GM21515 (cell line): Measurements from ENCODE around the gene TMEM185B.
"Not testable (repeated sequence)": the region's sequence is repeated elsewhere in the genome, so short reads cannot be mapped to it uniquely, and the experiment has no call there.

ENCODE experiments used
- ATAC-seq: cut with Tn5 transposase; IDR thresholded peaks from one replicate; pipeline ENCODE4 v1.9.1; 2021; ENCODE audit not compliant: unreplicated experiment

Gene TMEM185B

DNA sequence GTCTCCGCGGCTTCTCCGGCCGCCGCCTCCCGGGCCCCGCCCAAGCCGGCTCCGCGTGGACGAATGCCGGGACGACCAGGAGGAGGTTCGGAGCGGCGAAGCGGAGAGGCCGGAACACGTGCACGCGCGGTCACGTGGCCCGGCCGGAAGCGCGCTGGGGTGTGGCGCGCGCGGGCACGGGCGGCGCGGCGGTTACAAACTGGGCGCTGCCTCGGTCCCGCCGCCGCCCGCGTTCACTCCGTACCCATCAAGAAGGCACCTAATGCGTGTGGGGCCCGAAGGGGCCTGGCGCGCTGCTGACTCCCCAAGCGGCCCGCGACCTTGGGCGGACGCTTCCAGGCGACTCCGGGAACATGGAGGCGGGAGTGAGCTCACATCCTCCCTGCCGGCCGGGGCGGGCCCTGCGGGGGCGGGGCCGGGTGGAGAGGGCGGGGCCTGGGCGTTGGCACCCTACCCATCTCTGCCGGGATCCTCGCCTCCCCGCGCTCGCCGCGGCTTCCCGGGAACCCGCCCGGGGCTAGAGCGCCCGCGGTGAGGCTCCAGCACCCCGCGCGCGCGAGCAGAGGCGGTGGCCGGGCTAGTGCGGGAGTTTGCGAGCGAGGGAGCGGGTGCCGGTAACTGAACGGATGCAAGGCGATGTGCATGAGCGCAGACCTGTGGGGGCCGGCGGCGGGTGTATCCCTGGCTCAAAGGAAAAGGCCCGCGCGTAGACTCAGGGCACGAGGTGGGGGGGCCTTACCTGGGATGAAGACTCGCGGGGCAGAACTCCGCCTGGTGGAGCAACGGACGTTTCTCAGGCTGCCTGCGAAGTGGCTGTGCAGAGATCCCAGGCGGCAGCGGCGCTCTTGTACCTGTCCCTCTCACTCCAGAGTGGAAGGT is at the start of gene TMEM185B:
Gene TMEM185B (minus strand): TSS at position 367 of the 879 bp plus-strand sequence. CDS start 424 bp downstream, outside the sequence.
- peak; percentile 85 for ATAC-seq

- no peak for ATAC-seq
Measured at GRCh38 chr2:120271711-120272379, 48.6 kb upstream of the TMEM185B start.

GRCh38 chr2:120269816-120270215 is 46.6 kb upstream of the TMEM185B start:
- no peak for ATAC-seq

DNA sequence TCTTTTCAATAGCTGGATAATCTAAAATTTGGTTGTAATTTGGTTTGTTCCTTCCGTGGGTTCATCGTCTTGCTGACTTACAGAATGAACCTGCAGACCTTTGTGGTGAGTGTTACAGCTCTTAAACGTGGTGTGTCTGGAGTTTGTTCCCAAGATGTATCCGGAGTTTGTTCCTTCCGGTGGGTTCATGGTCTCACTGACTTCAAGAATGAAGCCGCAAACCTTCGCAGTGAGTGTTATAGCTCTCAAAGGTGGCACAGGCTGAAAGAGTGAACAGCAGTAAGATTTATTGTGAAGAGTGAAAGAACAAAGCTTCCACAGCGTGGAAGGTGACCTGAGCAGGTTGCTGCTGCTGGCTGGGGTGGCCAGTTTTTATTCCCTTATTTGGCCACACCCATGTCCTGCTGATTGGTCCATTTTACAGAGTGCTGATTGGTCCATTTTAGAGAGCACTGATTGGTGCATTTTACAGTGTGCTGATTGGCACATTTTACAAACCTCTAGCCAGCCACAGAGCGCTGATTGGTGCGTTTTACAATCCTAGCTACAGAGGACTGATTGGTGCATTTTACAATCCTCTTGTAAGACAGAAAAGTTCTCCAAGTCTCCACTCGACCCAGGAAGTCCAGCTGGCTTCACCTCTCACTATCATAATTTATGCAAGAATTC is 46.0 kb upstream of the TMEM185B start:
- no peak for ATAC-seq

DNA sequence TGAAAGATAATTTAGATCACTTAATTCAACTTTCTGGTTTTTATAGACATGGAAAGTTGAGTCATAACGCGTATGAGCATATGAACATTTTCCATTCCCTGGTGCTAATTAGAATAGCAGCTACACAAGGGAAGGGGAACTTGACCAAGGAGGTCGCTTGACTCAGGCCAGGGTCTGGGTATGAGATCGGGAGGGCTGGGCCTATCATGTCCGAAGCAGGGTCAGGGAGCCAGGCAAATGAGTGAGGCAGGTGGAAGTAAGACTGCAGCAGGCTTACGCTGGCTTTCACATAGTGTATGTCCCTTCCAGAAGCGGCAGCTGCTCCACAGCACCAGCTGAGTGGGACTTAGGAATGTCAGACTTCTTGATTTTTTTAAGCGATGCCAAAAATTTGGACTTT is 44.1 kb upstream of the TMEM185B start:
- no peak for ATAC-seq

DNA sequence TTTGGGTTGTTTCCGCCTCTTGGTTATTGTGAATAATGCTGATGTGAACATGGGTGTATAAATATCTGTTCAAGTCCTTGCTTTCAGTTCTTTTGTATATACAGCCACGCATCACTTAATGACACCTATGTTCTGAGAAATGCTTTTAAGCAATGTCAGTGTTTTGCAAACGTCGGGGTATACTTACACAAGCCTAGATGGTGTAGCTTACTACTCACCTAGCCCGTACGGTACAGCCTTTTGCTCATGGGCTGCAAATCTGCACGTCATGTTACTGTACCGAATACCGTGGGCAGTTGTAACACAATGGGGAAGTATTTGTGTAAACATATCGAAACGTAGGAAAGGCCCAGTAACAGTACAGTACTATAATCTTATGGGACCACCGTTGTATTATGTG is 41.8 kb upstream of the TMEM185B start:
- ATAC-seq, result no peak

- ATAC-seq, result no peak
Measured at GRCh38 chr2:120262761-120263428, 39.7 kb upstream of the TMEM185B start.

DNA sequence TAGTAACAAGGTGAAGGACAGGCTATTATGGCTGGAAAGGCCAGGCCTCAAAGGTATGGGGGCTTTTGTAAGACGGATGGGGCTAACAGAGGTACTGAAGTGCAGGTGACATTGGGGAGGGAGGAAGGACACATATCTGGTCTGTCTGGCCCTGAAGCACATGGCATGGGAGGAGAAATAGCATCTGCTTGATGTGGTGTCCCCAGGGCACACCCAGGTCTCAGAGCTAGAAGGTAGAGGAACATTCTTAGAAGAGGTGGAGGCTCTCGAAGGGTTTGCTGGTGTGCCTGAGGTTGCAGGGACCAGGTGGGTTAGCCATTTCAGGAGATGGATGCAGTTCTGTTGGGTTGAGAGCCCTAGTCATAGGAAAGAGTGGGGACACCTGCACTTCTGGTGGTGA is 39.0 kb upstream of the TMEM185B start:
- no peak for ATAC-seq

DNA sequence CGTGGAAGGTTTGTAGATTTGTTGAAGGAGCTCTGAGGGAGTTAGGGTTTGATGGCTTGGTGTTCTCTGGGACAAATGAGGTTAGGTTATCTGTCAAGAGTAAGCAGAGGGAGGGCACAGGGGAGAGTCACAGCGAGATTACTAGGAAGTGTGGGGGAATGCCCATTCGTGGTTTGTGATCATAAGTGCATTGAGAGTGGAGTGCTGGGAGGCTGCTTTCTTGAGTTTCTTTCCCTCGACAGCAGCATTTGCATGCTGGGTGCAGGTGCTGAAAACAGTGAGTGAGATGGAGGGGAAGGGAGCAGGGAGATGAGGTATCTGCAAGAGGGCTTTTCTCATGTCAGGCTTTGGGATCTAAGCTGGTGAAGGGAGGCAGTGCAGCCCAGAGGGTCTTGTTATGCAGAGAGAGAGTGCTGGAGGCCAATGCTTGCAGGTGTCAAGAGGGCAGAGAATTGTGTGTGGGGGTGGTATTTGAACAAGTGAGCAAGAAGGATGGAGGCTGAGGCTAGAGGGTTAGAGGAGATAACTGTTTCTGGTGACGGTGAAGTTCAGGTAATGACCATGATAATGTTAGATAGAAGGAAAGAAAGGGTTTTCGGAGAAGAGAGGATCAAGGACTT is 38.3 kb upstream of the TMEM185B start:
- peak; percentile 77 for ATAC-seq

DNA sequence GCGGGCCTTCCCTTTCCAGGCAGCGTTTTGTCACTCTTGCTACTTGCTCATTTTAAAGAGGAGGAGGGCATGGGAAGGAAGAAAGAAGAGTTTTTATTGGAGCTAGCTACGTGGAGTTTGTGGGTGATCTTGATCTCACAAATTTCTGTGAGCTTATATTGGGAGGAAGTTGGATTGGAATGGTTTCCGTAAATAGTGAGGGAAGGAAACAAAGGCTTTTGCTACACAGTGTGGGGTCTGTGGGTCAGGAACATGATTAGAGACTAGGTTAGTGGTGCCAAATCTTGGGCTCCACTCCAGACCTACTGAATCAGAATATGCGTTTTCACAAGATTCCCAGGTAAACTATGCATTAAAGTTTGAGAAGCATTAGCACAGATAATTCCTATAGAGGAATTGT is 37.5 kb upstream of the TMEM185B start:
- ATAC-seq, result no peak

GRCh38 chr2:120259939-120260338 is 36.7 kb upstream of the TMEM185B start:
- not testable (repeated sequence) for ATAC-seq

GRCh38 chr2:120258196-120258595 is 35.0 kb upstream of the TMEM185B start:
- no peak for ATAC-seq

DNA sequence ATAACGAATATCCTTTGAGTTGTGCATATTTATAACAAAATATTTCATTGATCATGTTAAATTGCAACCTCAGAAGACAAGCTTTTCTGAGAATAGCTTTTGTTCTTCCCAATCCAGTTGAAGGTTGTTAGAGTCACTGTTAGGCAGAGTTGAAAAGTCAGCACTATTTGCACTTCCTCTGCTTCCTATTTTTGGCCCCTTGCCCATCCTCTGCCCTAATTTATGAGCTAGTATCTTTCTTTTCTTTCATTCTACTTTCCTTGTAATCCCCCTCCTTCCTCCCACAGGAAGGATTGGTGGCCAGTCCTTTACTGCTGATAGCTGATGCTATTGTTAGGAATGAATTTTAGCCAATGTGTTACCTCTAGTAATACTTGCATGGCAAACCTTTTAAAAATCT is 34.3 kb upstream of the TMEM185B start:
- no peak for ATAC-seq

DNA sequence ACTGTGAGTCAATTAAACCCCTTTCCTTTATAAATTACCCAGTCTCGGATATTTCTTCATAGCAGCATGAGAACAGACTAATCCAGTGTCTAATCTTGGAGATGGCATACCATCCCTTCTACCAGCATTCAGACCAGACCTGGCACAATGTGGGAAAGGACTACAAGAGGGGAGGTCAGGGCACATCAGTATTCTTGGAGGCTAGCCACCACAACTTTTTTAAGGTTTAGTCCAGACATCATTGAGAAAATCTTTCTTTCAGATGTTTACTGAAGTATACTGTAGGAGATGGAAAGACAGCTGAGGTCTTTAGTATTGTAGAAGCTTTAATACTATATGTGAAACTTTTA is 33.4 kb upstream of the TMEM185B start:
- ATAC-seq, result no peak

DNA sequence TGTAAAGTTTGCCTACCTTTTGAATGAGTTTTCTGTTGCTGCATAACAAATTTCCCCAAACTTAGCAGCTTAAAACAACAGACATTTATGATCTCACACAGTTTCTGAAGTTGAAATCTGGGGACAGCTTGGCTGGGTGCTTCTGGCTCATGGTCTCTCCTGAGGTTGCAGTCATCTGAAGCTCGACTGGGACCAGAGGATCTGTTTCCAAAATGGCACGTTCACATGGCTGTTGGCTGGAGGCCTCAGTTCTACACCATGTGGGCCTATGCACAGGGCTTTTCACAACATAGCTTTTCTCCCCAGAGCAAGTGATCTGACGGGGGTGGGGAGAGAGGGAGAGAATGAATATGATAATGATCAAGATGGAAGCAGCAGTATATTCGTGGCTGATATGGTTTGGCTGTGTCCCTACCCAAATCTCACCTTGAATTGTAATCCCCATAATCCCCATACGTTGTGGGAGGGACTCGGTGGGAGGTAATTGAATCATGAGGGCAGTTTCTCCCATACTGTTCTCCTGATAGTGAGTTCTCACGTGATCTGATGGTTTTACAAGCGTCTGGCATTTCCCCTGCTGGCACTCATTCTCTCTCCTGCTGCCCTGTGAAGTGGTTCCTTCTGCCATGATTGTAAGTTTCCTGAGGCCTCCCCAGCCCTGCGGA is 32.9 kb upstream of the TMEM185B start:
- ATAC-seq, result no peak

DNA sequence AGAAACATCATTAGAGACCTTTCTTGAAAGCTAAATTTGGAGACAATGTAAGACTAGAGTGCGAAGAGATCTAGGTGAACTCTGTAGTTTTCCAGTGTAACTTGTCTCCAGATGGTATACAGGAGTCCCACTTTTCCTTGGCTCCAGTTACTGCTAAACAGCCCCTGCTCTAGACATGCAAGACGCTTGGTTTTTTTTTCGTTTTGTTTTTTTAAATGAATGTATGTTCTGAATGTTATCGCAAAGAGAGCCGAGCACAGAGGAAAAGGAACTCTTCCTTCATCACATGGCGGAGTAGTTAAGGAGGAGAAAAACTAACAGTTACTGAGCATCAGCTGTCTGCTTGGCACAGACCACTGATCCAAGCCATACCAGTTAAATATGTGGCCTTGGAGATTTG is 31.9 kb upstream of the TMEM185B start:
- no peak for ATAC-seq

DNA sequence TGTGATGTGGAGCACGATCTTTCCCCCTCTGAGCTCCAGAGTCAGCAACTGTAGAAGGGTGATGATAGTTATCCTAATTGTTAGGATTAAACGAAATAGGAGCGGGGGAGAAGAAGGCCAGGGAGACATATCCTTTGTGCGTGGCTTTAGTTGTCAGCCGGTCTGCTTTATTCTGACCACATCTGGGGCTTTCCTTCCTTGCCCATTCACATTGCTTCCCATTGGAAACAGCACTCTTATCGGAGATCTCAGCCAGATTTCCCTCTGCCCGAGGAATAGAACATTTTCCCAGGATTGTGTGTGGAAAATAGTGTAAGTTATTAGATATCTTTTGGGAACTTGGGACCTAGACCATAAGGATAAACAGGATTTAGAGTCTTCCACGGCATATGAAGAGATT is 31.0 kb upstream of the TMEM185B start:
- ATAC-seq, result no peak

GRCh38 chr2:120253021-120253882 is 30.1 kb upstream of the TMEM185B start:
- peak; percentile 39 for ATAC-seq

DNA sequence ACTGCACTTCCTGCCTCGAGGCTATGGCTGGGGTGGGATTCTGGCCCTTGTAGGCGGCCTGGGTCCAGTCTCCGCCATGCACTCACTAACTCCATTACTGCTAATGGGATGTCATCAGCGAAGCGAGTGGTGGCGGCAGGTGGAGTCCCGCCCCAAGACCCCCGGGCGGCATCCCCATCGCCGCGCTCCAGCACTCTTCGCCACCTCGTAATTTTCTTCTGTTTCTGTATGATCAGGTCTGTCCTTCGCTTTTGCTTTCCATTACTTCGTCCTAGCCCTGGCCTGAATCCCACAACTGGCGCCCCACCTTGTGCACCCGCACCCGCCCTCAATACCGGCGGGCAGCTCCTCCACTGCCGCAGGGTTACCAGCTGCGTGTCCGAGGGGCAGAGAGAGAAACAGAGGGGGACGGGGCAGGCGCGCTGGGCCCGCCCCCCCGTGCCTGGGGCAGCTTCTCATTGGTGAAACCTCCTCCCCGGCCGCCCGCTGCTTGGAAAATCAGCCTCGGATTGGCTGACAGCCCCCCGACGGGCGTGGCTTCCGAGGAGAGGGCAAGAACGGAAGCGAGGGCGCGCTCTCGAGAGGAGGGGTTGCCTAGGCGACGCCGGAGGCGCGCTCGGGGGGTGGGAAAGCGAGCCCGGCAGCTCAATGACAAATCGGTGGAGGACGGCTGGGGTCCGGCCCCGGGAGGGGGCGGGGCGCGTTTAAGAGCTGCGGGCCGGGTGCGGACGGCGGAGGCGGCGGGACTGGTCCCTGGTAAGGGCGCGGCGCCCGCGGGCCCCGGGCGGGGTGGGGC is 29.2 kb upstream of the TMEM185B start, which contains the start of gene RALB:
Gene RALB (plus strand): TSS at position 628 of the 796 bp plus-strand sequence. CDS start 25,813 bp downstream, outside the sequence.
- ATAC-seq, result peak; percentile 93
